Measurements from ENCODE around the gene RELT.

The RELT gene, protein sequence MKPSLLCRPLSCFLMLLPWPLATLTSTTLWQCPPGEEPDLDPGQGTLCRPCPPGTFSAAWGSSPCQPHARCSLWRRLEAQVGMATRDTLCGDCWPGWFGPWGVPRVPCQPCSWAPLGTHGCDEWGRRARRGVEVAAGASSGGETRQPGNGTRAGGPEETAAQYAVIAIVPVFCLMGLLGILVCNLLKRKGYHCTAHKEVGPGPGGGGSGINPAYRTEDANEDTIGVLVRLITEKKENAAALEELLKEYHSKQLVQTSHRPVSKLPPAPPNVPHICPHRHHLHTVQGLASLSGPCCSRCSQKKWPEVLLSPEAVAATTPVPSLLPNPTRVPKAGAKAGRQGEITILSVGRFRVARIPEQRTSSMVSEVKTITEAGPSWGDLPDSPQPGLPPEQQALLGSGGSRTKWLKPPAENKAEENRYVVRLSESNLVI

DNA sequence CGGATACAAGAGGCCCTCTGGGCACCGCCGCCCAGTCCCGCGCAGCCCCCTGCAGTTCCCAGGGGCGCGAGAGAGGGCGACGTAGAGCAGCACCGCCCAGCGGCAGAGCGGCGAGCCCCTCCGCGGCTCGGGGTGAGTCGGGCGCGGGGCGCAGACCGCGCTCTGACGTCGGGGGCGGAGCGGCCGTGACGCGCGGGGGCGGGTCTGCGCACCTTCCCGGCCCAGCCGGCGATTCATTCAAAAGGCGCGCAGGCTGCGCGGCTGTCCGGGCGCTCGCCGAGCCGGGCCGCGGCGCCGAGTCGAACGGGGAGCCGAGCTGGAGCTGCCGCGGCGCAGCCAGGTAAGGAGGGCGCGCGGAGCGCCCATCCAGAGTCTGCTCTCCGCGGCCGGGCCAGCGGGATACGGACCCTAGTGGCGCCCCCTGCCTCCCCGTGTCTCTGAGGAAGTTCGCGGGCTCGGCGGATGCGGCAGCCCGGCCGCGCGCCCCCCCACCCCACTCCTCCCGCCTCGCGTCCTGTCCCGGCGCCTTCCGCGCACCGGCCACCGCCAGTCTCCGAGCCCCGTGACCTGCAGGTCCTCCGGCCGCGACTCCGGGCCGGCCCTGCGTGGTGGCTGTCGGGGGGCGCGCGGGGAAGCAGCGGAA lies at the start of gene RELT:
Gene RELT, plus strand, starts transcription at position 240 of the 643 bp plus-strand sequence. CDS start 12,738 bp downstream, outside the sequence.
- Histone ChIP-seq H3K4me3 (replicated peaks; ENCODE audit: low read depth, low read length) (peak within 1 kb of the TSS; percentile 98), H3K36me3 (ENCODE audit: control insufficient read depth, insufficient read depth, low read length) (peaks cover 1% of the 10 kb centered on the region; the same call in 1 of the 2 replicates), H3K27me3 (replicated peaks; ENCODE audit: control insufficient read depth, insufficient read depth, low read length) (no peaks in the 10 kb centered on the region)
- TF ChIP-seq, protein P1, sequence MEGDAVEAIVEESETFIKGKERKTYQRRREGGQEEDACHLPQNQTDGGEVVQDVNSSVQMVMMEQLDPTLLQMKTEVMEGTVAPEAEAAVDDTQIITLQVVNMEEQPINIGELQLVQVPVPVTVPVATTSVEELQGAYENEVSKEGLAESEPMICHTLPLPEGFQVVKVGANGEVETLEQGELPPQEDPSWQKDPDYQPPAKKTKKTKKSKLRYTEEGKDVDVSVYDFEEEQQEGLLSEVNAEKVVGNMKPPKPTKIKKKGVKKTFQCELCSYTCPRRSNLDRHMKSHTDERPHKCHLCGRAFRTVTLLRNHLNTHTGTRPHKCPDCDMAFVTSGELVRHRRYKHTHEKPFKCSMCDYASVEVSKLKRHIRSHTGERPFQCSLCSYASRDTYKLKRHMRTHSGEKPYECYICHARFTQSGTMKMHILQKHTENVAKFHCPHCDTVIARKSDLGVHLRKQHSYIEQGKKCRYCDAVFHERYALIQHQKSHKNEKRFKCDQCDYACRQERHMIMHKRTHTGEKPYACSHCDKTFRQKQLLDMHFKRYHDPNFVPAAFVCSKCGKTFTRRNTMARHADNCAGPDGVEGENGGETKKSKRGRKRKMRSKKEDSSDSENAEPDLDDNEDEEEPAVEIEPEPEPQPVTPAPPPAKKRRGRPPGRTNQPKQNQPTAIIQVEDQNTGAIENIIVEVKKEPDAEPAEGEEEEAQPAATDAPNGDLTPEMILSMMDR (IDR thresholded peaks at IDR 0.05; ENCODE audit: insufficient read depth, low read length, poor library complexity, severe bottlenecking): peak; percentile 73
- DNase-seq (ENCODE audit: extremely low read depth, insufficient read length): peak; percentile 97

DNA sequence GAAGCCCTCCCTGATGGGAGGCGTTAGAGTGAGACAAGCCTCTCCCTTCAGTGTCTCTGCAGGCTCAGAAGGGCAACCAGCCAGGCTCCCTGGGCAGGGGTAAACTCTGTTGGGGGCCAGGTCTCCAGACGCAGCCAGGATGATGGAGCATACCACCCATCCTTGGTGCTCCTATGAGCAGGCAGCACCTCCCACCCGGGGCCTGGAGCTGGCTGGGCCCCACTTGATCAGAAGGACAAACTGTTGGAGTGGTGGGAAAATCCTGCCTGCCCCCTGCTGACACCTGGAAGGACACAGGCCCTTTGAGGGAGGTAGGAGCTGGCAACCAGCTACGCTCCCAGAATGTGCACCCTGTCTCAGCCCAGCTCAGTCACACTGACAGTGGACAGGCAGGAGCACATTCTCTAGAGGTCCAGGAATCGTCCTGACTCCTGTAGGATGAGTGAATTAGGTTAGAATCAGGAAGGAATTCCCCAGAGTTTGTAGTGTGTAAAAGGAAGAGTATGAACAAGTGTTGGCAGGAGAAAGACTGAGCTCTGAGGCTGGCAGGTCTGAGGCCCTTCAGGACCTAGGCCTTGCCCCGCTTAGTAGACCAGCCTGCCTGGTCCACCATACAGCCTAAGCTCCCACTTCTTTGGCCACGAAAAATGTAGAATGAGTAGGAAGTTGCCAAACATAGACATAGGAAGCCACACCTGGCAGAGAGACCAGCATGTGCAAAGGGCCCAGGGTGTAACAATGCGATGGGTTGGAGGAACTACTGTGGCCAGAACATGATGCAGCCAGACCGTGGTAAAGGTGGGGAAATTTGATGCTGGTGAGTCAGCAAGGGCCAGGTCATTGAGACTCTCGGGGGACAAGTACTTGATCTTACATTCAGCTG lies 49.0 kb upstream of the RELT start:
- Histone ChIP-seq H3K4me3 (replicated peaks; ENCODE audit: low read depth, low read length) (no peak overlapping the region), H3K27me3 (replicated peaks; ENCODE audit: control insufficient read depth, insufficient read depth, low read length) (no peaks in the 10 kb centered on the region), H3K36me3 (ENCODE audit: control insufficient read depth, insufficient read depth, low read length) (no peaks in the 10 kb centered on the region)
- TF ChIP-seq, protein P1 (IDR thresholded peaks at IDR 0.05; ENCODE audit: insufficient read depth, low read length, poor library complexity, severe bottlenecking): no peak
- DNase-seq (ENCODE audit: extremely low read depth, insufficient read length): peak; percentile 66

DNA sequence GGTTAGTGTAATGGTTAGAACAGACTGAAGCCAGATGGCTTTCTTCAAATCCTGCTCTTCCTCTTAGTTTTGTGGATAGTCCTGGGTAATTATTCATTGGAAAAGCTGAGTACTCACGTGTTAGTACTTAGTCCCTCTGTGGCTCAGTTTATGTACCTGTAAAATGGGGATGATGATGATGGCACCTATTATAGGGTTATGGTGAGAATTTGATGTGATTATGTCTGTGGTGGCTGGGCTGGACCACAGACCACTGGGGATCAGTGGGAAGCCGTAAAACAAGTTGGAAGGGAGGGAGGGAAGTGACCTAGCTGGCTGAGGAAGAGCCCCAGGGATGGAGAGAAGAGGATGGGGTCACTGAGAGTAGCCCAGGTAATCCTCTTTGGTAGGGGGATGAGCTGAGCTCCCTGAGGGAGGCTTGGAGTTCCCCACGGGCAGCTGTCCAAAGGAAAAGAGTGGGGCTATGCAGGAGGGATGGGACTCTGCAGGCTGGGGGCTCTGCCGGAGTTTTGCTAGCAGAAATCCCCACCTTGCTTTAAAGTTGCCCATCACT lies 48.3 kb upstream of the RELT start:
- Histone ChIP-seq H3K4me3 (replicated peaks; ENCODE audit: low read depth, low read length) (no peak overlapping the region), H3K36me3 (ENCODE audit: control insufficient read depth, insufficient read depth, low read length) (no peaks in the 10 kb centered on the region), H3K27me3 (replicated peaks; ENCODE audit: control insufficient read depth, insufficient read depth, low read length) (no peaks in the 10 kb centered on the region)
- TF ChIP-seq, protein P1 (IDR thresholded peaks at IDR 0.05; ENCODE audit: insufficient read depth, low read length, poor library complexity, severe bottlenecking): no peak
- no peak for DNase-seq (ENCODE audit: extremely low read depth, insufficient read length)

DNA sequence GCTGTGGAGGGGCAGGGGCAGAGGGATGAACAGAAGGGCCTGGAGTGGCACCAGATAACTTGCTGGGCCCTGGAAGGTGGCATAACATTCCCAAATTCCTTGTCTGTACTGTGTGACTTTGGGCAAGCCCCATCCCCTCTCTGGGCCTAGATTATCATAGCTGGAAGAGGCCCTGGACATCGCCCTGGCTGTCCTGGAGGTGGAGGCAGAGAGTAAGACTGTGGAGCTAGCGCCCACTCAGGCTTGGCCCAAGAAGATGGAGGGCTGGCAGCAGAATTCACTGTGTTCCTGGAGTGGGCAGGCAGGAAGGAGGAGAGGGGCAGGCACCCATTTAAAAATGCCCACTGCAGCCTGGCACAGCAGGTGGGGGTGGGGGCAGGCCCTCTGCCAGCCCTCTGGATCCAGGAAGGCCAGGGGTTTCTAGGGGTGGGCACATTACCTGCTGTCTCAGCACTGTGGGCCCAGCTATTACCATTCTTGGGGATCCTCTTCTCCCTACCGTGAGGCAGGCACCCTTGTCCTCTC lies 45.6 kb upstream of the RELT start:
- no peaks in the 10 kb centered on the region for H3K27me3 ChIP-seq (replicated peaks; ENCODE audit: control insufficient read depth, insufficient read depth, low read length)
- no peak for DNase-seq (ENCODE audit: extremely low read depth, insufficient read length)
- H3K4me3 ChIP-seq (replicated peaks; ENCODE audit: low read depth, low read length): no peak overlapping the region
- H3K36me3 ChIP-seq (ENCODE audit: control insufficient read depth, insufficient read depth, low read length): no peaks in the 10 kb centered on the region
- TF ChIP-seq, protein P1 (IDR thresholded peaks at IDR 0.05; ENCODE audit: insufficient read depth, low read length, poor library complexity, severe bottlenecking): no peak

All from GM06990 (cell line).